IMR-90 (cell line): ENCODE results near the gene ZNF157. TPM values are rescaled to one million over a fixed set of nuclear protein-coding genes. Genes with fewer than 3 reads are reported as not detected.

Source experiments
- ATAC-seq: fragments of 200-7000 bp; cut with Tn5 transposase; 2 replicates; pipeline ENCODE4 v1.9.1; 2020; ENCODE audit warnings: low read depth, mild to moderate bottlenecking, moderate library complexity
- BruUV-seq: library from RNA; stranded (reverse); fragments of 400-500 nt; replicated peaks from 2 replicates; lab custom pipeline; 2021; lab: Mats Ljungman, UMichigan
- CTCF ChIA-PET: fragments of 300-600 bp; formaldehyde crosslinking; extraction: SDS; loops from one replicate; lab custom pipeline; 2021; ENCODE audit warnings: antibody characterized with exemption; lab: Yijun Ruan, JAX
- POLR2A ChIA-PET: fragments of 300-600 bp; sonication (Branson Sonifier 250); formaldehyde crosslinking; loops from one replicate; lab custom pipeline; 2022; ENCODE audit warnings: antibody characterized with exemption; ENCODE audit not compliant: unreplicated experiment; lab: Charles Lee
- DNase-seq: peaks from one replicate; pipeline ENCODE4 v3.0.0; 2013
- H2AFZ ChIP-seq: replicated peaks from 2 replicates; pipeline ENCODE3; 2013; ENCODE audit warnings: low read length, mild to moderate bottlenecking; ENCODE audit not compliant: poor library complexity
- H2AK5ac ChIP-seq: 2 replicates; pipeline ENCODE4 v1.6.1; 2013; ENCODE audit warnings: low read depth, low read length, inconsistent platforms
- H2AK9ac ChIP-seq: replicated peaks from 2 replicates; pipeline ENCODE3; 2013; ENCODE audit warnings: mild to moderate bottlenecking, low read depth, low read length, moderate library complexity; ENCODE audit not compliant: poor library complexity
- H2BK120ac ChIP-seq: 2 replicates; pipeline ENCODE4 v1.6.1; 2013; ENCODE audit warnings: low read depth, low read length, inconsistent platforms
- H2BK15ac ChIP-seq: 3 replicates; pipeline ENCODE4 v1.6.1; 2013; ENCODE audit warnings: low read depth, low read length, inconsistent platforms
- H2BK20ac ChIP-seq: 2 replicates; pipeline ENCODE4 v1.6.1; 2013; ENCODE audit warnings: low read depth, mild to moderate bottlenecking, inconsistent platforms, low read length, moderate library complexity
- H2BK5ac ChIP-seq: 2 replicates; pipeline ENCODE4 v1.6.1; 2013; ENCODE audit warnings: mild to moderate bottlenecking, low read depth, low read length, inconsistent platforms; ENCODE audit not compliant: poor library complexity, severe bottlenecking
- H3K14ac ChIP-seq: replicated peaks from 2 replicates; pipeline ENCODE4 v1.6.1; 2013; ENCODE audit warnings: low read depth, low read length, inconsistent platforms
- H3K18ac ChIP-seq: 2 replicates; pipeline ENCODE4 v1.6.1; 2013; ENCODE audit warnings: low read depth, low read length, control low read depth
- H3K23ac ChIP-seq: 2 replicates; pipeline ENCODE4 v1.6.1; 2013; ENCODE audit warnings: low read depth, low read length, inconsistent platforms
- H3K27ac ChIP-seq: 2 replicates; pipeline ENCODE4 v1.5.1; 2013; ENCODE audit warnings: mild to moderate bottlenecking, control low read depth, low read length; ENCODE audit not compliant: insufficient read depth
- H3K27me3 ChIP-seq: 2 replicates; pipeline ENCODE4 v1.6.1; 2013; ENCODE audit warnings: low read length; ENCODE audit not compliant: control insufficient read depth, insufficient read depth
- H3K36me3 ChIP-seq: 2 replicates; pipeline ENCODE4 v1.6.1; 2013; ENCODE audit warnings: low read length, mixed read lengths; ENCODE audit not compliant: control insufficient read depth, insufficient read depth
- H3K4ac ChIP-seq: 2 replicates; pipeline ENCODE4 v1.6.1; 2013; ENCODE audit warnings: low read depth, low read length, inconsistent platforms
- H3K4me1 ChIP-seq: 2 replicates; pipeline ENCODE4 v1.6.1; 2013; ENCODE audit warnings: low read length, mixed read lengths; ENCODE audit not compliant: control insufficient read depth, insufficient read depth
- H3K4me2 ChIP-seq: 2 replicates; pipeline ENCODE4 v1.6.1; 2013; ENCODE audit warnings: low read depth, mild to moderate bottlenecking, control low read depth, low read length, moderate library complexity
- H3K4me3 ChIP-seq: 2 replicates; pipeline ENCODE4 v1.5.1; 2013; ENCODE audit warnings: low read depth, mild to moderate bottlenecking, control low read depth, low read length, moderate library complexity; ENCODE audit not compliant: insufficient read depth
- H3K56ac ChIP-seq: 2 replicates; pipeline ENCODE4 v1.6.1; 2013; ENCODE audit warnings: low read length, inconsistent platforms; ENCODE audit not compliant: insufficient read depth; ENCODE audit errors: extremely low read depth
- H3K79me1 ChIP-seq, 2 experiments: 2 replicates each; pipeline ENCODE4 v1.6.1; 2013; ENCODE audit warnings: low read length in 2 of 2, inconsistent platforms in 1 of 2, low read depth in 1 of 2
- H3K9ac ChIP-seq: 2 replicates; pipeline ENCODE4 v1.6.1; 2013; ENCODE audit warnings: low read depth, low read length, control low read depth
- H3K9me1 ChIP-seq: 2 replicates; pipeline ENCODE4 v1.6.1; 2013; ENCODE audit warnings: low read length, inconsistent platforms; ENCODE audit not compliant: insufficient read depth
- H3K9me3 ChIP-seq: 2 replicates; pipeline ENCODE4 v1.6.1; 2013; ENCODE audit warnings: low read length; ENCODE audit not compliant: control insufficient read depth, insufficient read depth
- H4K20me1 ChIP-seq: 2 replicates; pipeline ENCODE4 v1.6.1; 2013; ENCODE audit warnings: low read length, inconsistent platforms; ENCODE audit not compliant: insufficient read depth
- H4K5ac ChIP-seq: 2 replicates; pipeline ENCODE4 v1.6.1; 2013; ENCODE audit warnings: mild to moderate bottlenecking, low read depth, low read length, control low read depth
- H4K8ac ChIP-seq, 2 experiments: 2 replicates each; pipeline ENCODE4 v1.6.1; 2013; ENCODE audit warnings: low read depth in 2 of 2, low read length in 2 of 2, control low read depth in 1 of 2, inconsistent platforms in 1 of 2
- H4K91ac ChIP-seq: 2 replicates; pipeline ENCODE4 v1.6.1; 2013; ENCODE audit warnings: low read depth, low read length, inconsistent platforms; ENCODE audit not compliant: insufficient read depth
- BHLHE40 ChIP-seq: fragments of 150-350 bp; IDR thresholded peaks from 2 replicates; pipeline ENCODE4 v1.6.1; 2016; ENCODE audit warnings: mild to moderate bottlenecking, low read depth, low read length
- CHD1 ChIP-seq: IDR thresholded peaks from 2 replicates; pipeline ENCODE4 v1.6.1; 2012; ENCODE audit warnings: low read depth, low read length, improper control_type of control experiment
- FOS ChIP-seq: fragments of 150-350 bp; IDR thresholded peaks from 2 replicates; pipeline ENCODE4 v1.6.1; 2016; ENCODE audit warnings: low read depth, low read length
- MAZ ChIP-seq: IDR thresholded peaks from 2 replicates; pipeline ENCODE4 v1.6.1; 2012; ENCODE audit warnings: low read depth, mild to moderate bottlenecking, low read length, improper control_type of control experiment, moderate library complexity, borderline replicate concordance
- POLR2A ChIP-seq: IDR thresholded peaks from 2 replicates; pipeline ENCODE4 v1.6.1; 2012; ENCODE audit warnings: mild to moderate bottlenecking, low read depth, low read length
- RAD21 ChIP-seq: IDR thresholded peaks from 2 replicates; pipeline ENCODE4 v1.6.1; 2012; ENCODE audit warnings: low read length, improper control_type of control experiment
- RCOR1 ChIP-seq: IDR thresholded peaks from 2 replicates; pipeline ENCODE4 v1.6.1; 2012; ENCODE audit warnings: mild to moderate bottlenecking, low read length, improper control_type of control experiment; ENCODE audit not compliant: insufficient replicate concordance
- RFX5 ChIP-seq: IDR thresholded peaks from 2 replicates; pipeline ENCODE4 v1.8.0; 2012; ENCODE audit warnings: low read depth, mild to moderate bottlenecking, low read length, moderate library complexity
- WGBS, 2 experiments: methylation state at CpG; one replicate each; pipeline versions ENCODE4 v1.1.5 to v1.1.7; 2013; ENCODE audit warnings: missing lambda C conversion rate in 2 of 2; ENCODE audit not compliant: insufficient read length in 1 of 2; ENCODE audit errors: extremely low coverage in 2 of 2; 5-methylcytosine and 5-hydroxymethylcytosine counted together
- dilution Hi-C: fragments of 300-500 bp; cut with HindIII; formaldehyde crosslinking; loops from one replicate; pipeline ENCODE4 v1.14.3; 2018; ENCODE audit warnings: low sequenced_read_pairs; ENCODE audit not compliant: unreplicated experiment
- in situ Hi-C: fragments of 300-500 bp; cut with MboI; formaldehyde crosslinking; loops from 3 replicates; pipeline ENCODE4 v1.14.3; 2019; ENCODE audit warnings: low sequenced_read_pairs, inconsistent platforms, mixed read lengths
- intact Hi-C: fragments of 100-400 bp; cut with micrococcal nuclease; formaldehyde crosslinking; loops from 2 replicates; pipeline ENCODE4 v1.10.0; 2022
- polyA plus RNA-seq, 3 experiments: library from polyadenylated mRNA; depleted of rRNA; stranded (reverse); fragments of >200 nt; gene quantifications; 2 replicates each; pipeline ENCODE4 v1.2.3, GENCODE V29; 2012; ENCODE audit warnings: low replicate concordance in 1 of 3
- total RNA-seq: library from RNA; depleted of rRNA; stranded (reverse); fragments of >200 nt; gene quantifications from 2 replicates; pipeline ENCODE4 v1.2.3, GENCODE V29; 2012
- TF ChIP-seq, protein P1 (sequence below): fragments of 150-350 bp; IDR thresholded peaks from 2 replicates; pipeline ENCODE4 v1.6.1; 2017; ENCODE audit warnings: mild to moderate bottlenecking, antibody characterized with exemption, low read length, low read depth
- TF ChIP-seq, protein P2 (sequence below): fragments of 150-350 bp; IDR thresholded peaks from 2 replicates; pipeline ENCODE4 v1.6.1; 2016; ENCODE audit warnings: low read depth, mild to moderate bottlenecking, low read length, moderate library complexity, borderline replicate concordance
- TF ChIP-seq, protein P3 (sequence below): conservative IDR thresholded peaks from 2 replicates; pipeline ENCODE4 v1.5.1; 2012; ENCODE audit warnings: mild to moderate bottlenecking, low read depth, low read length, improper control_type of control experiment

The ZNF157 gene
- total and polyA plus RNA-seq, 2 of the 4 experiments (the other 2 are of a cell fraction): under 0.01 TPM; not detected in 1

DNA sequence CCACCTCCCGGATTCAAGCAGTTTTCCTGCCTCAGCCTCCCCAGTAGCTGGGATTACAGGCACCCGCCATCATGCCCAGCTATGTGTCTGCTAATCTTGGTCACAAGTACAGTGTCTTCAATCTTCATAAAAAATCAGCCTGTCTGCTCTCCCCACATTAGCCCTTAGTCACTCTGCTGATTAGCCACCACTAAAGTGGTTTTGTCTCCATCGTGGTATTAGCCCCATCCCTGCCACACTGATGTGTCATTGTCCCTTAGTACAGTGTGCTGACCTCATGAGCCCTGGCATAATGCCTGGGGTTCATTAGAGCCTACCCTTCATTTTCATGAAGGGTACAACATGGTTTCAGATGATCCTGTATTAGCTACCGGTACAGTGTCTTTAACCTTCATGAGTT, 49.9 kb downstream of the ZNF157 start:
- DNase-seq (no peak), ATAC-seq (no peak)

More for the DNA sequence above, 49.9 kb downstream of the ZNF157 start:
- Histone ChIP-seq H3K4me3 (no peak overlapping the region), H3K9ac (no peak overlapping the region), H2BK15ac (no peak overlapping the region), H2BK120ac (no peak overlapping the region), H3K27me3 (no peaks in the 10 kb centered on the region), H3K9me3 (peaks cover 14% of the 10 kb centered on the region), H3K4me1 (no peaks in the 10 kb centered on the region), H2BK20ac (no peak overlapping the region), H3K79me1 (no peaks in the 10 kb centered on the region), H3K27ac (no peak overlapping the region), H2AFZ (no peak overlapping the region), H3K14ac (no peak overlapping the region), H2AK5ac (no peak overlapping the region), H2BK5ac (no peak overlapping the region), H4K5ac (no peak overlapping the region), H4K8ac (no peak overlapping the region), H3K18ac (no peak overlapping the region), H2AK9ac (no peak overlapping the region), H3K36me3 (no peaks in the 10 kb centered on the region), H3K56ac (no peak overlapping the region), H3K4me2 (no peak overlapping the region), H3K4ac (no peak overlapping the region), H3K23ac (no peak overlapping the region), H3K9me1 (no peaks in the 10 kb centered on the region), H4K91ac (no peak overlapping the region), H4K20me1 (no peaks in the 10 kb centered on the region)
- intact Hi-C loops (no loop called here), dilution Hi-C loops (no loop called here), in situ Hi-C loops (no loop called here)
- CTCF ChIA-PET: no interaction called here
- BruUV-seq: no TSS peak
- POLR2A ChIA-PET: no interaction called here
- 83% methylated on average over 1 of the region's 4 CpGs; no CpG with 5 or more reads in 1 of the 2 experiments for WGBS, 2 experiments
- TF ChIP-seq CHD1: no peak
- no peak for TF ChIP-seq RCOR1
- TF ChIP-seq MAZ: no peak
- TF ChIP-seq BHLHE40: no peak
- TF ChIP-seq, protein P1, sequence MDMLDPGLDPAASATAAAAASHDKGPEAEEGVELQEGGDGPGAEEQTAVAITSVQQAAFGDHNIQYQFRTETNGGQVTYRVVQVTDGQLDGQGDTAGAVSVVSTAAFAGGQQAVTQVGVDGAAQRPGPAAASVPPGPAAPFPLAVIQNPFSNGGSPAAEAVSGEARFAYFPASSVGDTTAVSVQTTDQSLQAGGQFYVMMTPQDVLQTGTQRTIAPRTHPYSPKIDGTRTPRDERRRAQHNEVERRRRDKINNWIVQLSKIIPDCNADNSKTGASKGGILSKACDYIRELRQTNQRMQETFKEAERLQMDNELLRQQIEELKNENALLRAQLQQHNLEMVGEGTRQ: no peak
- no peak for TF ChIP-seq POLR2A
- no peak for TF ChIP-seq RAD21
- TF ChIP-seq, protein P2, sequence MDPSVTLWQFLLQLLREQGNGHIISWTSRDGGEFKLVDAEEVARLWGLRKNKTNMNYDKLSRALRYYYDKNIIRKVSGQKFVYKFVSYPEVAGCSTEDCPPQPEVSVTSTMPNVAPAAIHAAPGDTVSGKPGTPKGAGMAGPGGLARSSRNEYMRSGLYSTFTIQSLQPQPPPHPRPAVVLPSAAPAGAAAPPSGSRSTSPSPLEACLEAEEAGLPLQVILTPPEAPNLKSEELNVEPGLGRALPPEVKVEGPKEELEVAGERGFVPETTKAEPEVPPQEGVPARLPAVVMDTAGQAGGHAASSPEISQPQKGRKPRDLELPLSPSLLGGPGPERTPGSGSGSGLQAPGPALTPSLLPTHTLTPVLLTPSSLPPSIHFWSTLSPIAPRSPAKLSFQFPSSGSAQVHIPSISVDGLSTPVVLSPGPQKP: no peak
- TF ChIP-seq, protein P3, sequence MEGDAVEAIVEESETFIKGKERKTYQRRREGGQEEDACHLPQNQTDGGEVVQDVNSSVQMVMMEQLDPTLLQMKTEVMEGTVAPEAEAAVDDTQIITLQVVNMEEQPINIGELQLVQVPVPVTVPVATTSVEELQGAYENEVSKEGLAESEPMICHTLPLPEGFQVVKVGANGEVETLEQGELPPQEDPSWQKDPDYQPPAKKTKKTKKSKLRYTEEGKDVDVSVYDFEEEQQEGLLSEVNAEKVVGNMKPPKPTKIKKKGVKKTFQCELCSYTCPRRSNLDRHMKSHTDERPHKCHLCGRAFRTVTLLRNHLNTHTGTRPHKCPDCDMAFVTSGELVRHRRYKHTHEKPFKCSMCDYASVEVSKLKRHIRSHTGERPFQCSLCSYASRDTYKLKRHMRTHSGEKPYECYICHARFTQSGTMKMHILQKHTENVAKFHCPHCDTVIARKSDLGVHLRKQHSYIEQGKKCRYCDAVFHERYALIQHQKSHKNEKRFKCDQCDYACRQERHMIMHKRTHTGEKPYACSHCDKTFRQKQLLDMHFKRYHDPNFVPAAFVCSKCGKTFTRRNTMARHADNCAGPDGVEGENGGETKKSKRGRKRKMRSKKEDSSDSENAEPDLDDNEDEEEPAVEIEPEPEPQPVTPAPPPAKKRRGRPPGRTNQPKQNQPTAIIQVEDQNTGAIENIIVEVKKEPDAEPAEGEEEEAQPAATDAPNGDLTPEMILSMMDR: no peak
- no peak for TF ChIP-seq FOS
- TF ChIP-seq RFX5: no peak
